SK-N-MC (cell line): ENCODE measurements around the gene ETF1.

ENCODE experiments used
- EZH2 ChIP-seq: fragments of 200-600 bp; sonication (generic); IDR thresholded peaks from one replicate; pipeline ENCODE4 v1.6.1; 2017; ENCODE audit warnings: antibody characterized with exemption
- POLR2AphosphoS5 ChIP-seq: IDR thresholded peaks from 2 replicates; pipeline ENCODE4 v1.6.1; 2012; ENCODE audit warnings: mild to moderate bottlenecking, low read depth, low read length, borderline replicate concordance

GRCh38 chr5:138569782-138570181 is 26.7 kb upstream of the ETF1 start:
- no peak for TF ChIP-seq EZH2
- no peak for TF ChIP-seq POLR2AphosphoS5
